Measurements from ENCODE around the gene ZMPSTE24. TPM values are rescaled to one million over a fixed set of nuclear protein-coding genes. Genes with fewer than 3 reads are reported as not detected.

The ZMPSTE24 gene
- polyA plus RNA-seq, 1 donor (not counting 4 experiments of a cell fraction or from before 2014, with no cell fraction given), result 73.4 TPM

DNA sequence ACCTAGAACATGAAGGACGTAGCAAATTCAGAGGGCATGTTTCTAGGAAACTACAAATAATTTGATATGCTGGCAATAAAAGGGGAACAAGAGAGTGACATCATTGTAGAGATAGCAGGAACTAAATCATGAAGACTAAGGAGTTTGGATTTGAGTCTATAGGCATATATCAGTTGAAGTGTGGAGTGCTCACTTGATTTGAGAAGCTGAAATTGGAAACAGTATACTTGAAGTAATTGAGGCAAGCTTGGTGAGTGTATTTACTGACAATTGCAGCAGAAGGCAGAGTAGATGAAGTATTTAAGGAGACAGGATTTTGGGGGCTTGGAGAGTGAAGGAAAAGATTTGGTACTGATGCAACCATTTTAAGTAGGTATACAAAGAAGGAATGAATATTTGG, 16.7 kb upstream of the ZMPSTE24 start:
- Histone ChIP-seq H3K9me1 (ENCODE audit: control insufficient read depth, extremely low read depth, insufficient read depth, low read length) (no peaks in the 10 kb centered on the region), H3K27me3 (ENCODE audit: control insufficient read depth, extremely low read depth, insufficient read depth, low read length) (no peaks in the 10 kb centered on the region), H3K36me3 (ENCODE audit: control insufficient read depth in 2 of 2, extremely low read depth in 1 of 2, insufficient read depth in 2 of 2, low read length in 2 of 2) (peaks cover 1 to 9% of the 10 kb centered on the region in 2 experiments), H3K9me3 (ENCODE audit: control insufficient read depth, low read depth, low read length) (no peaks in the 10 kb centered on the region), H3K4me1 (ENCODE audit: control insufficient read depth, extremely low read depth, insufficient read depth, low read length) (peaks cover 22% of the 10 kb centered on the region), H3K79me2 (ENCODE audit: control insufficient read depth, insufficient read depth, low read length) (no peaks in the 10 kb centered on the region), H3K4me2 (ENCODE audit: control insufficient read depth, extremely low read depth, insufficient read depth, low read depth, low read length) (peak overlapping the region; percentile 26), H4K20me1 (ENCODE audit: control insufficient read depth, extremely low read depth, insufficient read depth, low read length) (no peaks in the 10 kb centered on the region), H3K9ac (ENCODE audit: control insufficient read depth, extremely low read depth, insufficient read depth, low read length) (no peak overlapping the region), H2AFZ (ENCODE audit: control insufficient read depth, low read length) (no peak overlapping the region), H3K4me3 (ENCODE audit: control insufficient read depth in 2 of 3, extremely low read depth in 1 of 3, insufficient read depth in 2 of 3, low read depth in 1 of 3, low read length in 3 of 3) (no peak overlapping the region), H3K27ac (ENCODE audit: control insufficient read depth, insufficient read depth, low read length) (peak overlapping the region; percentile 53)
- TF ChIP-seq EZH2 (IDR thresholded peaks at IDR 0.05; ENCODE audit: low read length), result no peak
- TF ChIP-seq, protein P1, sequence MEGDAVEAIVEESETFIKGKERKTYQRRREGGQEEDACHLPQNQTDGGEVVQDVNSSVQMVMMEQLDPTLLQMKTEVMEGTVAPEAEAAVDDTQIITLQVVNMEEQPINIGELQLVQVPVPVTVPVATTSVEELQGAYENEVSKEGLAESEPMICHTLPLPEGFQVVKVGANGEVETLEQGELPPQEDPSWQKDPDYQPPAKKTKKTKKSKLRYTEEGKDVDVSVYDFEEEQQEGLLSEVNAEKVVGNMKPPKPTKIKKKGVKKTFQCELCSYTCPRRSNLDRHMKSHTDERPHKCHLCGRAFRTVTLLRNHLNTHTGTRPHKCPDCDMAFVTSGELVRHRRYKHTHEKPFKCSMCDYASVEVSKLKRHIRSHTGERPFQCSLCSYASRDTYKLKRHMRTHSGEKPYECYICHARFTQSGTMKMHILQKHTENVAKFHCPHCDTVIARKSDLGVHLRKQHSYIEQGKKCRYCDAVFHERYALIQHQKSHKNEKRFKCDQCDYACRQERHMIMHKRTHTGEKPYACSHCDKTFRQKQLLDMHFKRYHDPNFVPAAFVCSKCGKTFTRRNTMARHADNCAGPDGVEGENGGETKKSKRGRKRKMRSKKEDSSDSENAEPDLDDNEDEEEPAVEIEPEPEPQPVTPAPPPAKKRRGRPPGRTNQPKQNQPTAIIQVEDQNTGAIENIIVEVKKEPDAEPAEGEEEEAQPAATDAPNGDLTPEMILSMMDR (optimal IDR thresholded peaks at IDR 0.05 in 1 of 3, IDR thresholded peaks at IDR 0.05 in 1 of 3, conservative IDR thresholded peaks at IDR 0.05 in 1 of 3; ENCODE audit: extremely low read depth in 1 of 3, insufficient read depth in 2 of 3, low read length in 3 of 3), result no peak
- FAIRE-seq (no peak), DNase-seq (ENCODE audit: low read depth, low spot score) (no peak)
- dilution Hi-C loops (cut with MboI; ENCODE audit: extremely low pct_ligation_motif_present, low sequenced_read_pairs), result no loop called here

DNA sequence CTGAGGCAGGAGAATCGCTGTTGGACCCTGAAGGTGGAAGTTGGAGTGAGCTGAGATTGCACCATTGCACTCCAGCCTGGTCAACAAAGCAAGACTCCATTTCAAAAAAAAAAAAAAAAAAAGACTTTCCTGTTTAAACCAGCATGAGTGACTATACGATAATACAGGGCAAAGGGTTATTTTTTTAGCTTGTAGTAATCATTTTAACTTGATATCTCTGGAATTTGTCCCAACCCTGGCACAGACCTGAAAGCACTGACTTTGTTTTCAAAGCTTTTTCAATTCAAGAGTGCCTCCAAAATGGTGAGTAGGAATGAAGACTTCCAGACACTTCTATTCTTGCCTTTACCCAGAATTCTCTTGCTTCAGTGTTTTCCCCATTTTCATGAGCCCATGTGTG, 14.7 kb upstream of the ZMPSTE24 start:
- dilution Hi-C loops (cut with MboI; ENCODE audit: extremely low pct_ligation_motif_present, low sequenced_read_pairs), result no loop called here
- no peak for TF ChIP-seq EZH2 (IDR thresholded peaks at IDR 0.05; ENCODE audit: low read length)
- TF ChIP-seq, protein P1 (optimal IDR thresholded peaks at IDR 0.05 in 1 of 3, IDR thresholded peaks at IDR 0.05 in 1 of 3, conservative IDR thresholded peaks at IDR 0.05 in 1 of 3; ENCODE audit: extremely low read depth in 1 of 3, insufficient read depth in 2 of 3, low read length in 3 of 3), result no peak
- Histone ChIP-seq H2AFZ (ENCODE audit: control insufficient read depth, low read length) (no peak overlapping the region), H3K79me2 (ENCODE audit: control insufficient read depth, insufficient read depth, low read length) (no peaks in the 10 kb centered on the region), H3K27me3 (ENCODE audit: control insufficient read depth, extremely low read depth, insufficient read depth, low read length) (no peaks in the 10 kb centered on the region), H3K4me3 (ENCODE audit: control insufficient read depth in 2 of 3, extremely low read depth in 1 of 3, insufficient read depth in 2 of 3, low read depth in 1 of 3, low read length in 3 of 3) (no peak overlapping the region), H3K9ac (ENCODE audit: control insufficient read depth, extremely low read depth, insufficient read depth, low read length) (no peak overlapping the region), H3K9me1 (ENCODE audit: control insufficient read depth, extremely low read depth, insufficient read depth, low read length) (no peaks in the 10 kb centered on the region), H3K9me3 (ENCODE audit: control insufficient read depth, low read depth, low read length) (no peaks in the 10 kb centered on the region), H4K20me1 (ENCODE audit: control insufficient read depth, extremely low read depth, insufficient read depth, low read length) (no peaks in the 10 kb centered on the region), H3K4me2 (ENCODE audit: control insufficient read depth, extremely low read depth, insufficient read depth, low read depth, low read length) (no peak overlapping the region), H3K36me3 (ENCODE audit: control insufficient read depth in 2 of 2, extremely low read depth in 1 of 2, insufficient read depth in 2 of 2, low read length in 2 of 2) (no peaks in the 10 kb centered on the region), H3K4me1 (ENCODE audit: control insufficient read depth, extremely low read depth, insufficient read depth, low read length) (peaks cover 22% of the 10 kb centered on the region), H3K27ac (ENCODE audit: control insufficient read depth, insufficient read depth, low read length) (no peak overlapping the region)
- FAIRE-seq, result no peak
- DNase-seq (ENCODE audit: low read depth, low spot score), result no peak
